Type B pancreatic cell (in vitro differentiated cells): Measurements from ENCODE around the gene EIF5. TPM values are rescaled to one million over a fixed set of nuclear protein-coding genes. Genes with fewer than 3 reads are reported as not detected.

Experiments used
- DNase-seq: peaks from one replicate; pipeline ENCODE4 v3.0.0; 2021; ENCODE audit warnings: mixed read lengths; ENCODE audit not compliant: unreplicated experiment; ENCODE audit errors: extremely low spot score
- H3K27ac Mint-ChIP-seq: 2 replicates; pipeline ENCODE4 v1.8.0; 2021; ENCODE audit warnings: mild to moderate bottlenecking, mixed read lengths
- H3K27me3 Mint-ChIP-seq: 2 replicates; pipeline ENCODE4 v1.8.0; 2021; ENCODE audit warnings: mixed read lengths
- H3K36me3 Mint-ChIP-seq: 2 replicates; pipeline ENCODE4 v1.8.0; 2021; ENCODE audit warnings: mixed read lengths
- H3K4me1 Mint-ChIP-seq: one replicate; pipeline ENCODE4 v1.8.0; 2021; ENCODE audit warnings: mixed read lengths; ENCODE audit not compliant: unreplicated experiment
- H3K4me3 Mint-ChIP-seq: 2 replicates; pipeline ENCODE4 v1.8.0; 2021; ENCODE audit warnings: mild to moderate bottlenecking, mixed read lengths
- H3K9me3 Mint-ChIP-seq: 2 replicates; pipeline ENCODE4 v1.8.0; 2021; ENCODE audit warnings: mixed read lengths
- long read RNA-seq: library from polyadenylated mRNA; unstranded; transcript quantifications from one replicate; pipeline ENCODE4 v2.0.0, GENCODE V29; 2020
- total RNA-seq: library from RNA; stranded (reverse); gene quantifications from 2 replicates; pipeline ENCODE4 v1.2.1, GENCODE V29; 2021; ENCODE audit warnings: low replicate concordance
- TF ChIP-seq, protein P1 (sequence below): fragments of 200-600 bp; sonication (generic); conservative IDR thresholded peaks from 2 replicates; pipeline ENCODE4 v1.5.0; 2021; ENCODE audit warnings: antibody characterized with exemption, mild to moderate bottlenecking

EIF5 gene
- 327 and 340 TPM in 2 replicates for total RNA-seq
- long read RNA-seq, full-length matches to known transcripts, result 172 of 424 reads
- long read RNA-seq, partial matches to known transcripts, result 217 of 424 reads
- long read RNA-seq, other reads (novel, unspliced or antisense), result 35 of 424 reads

GRCh38 chr14:103333754-103334643, at the start of gene EIF5:
EIF5 (plus strand) TSS chr14:103334237; CDS start chr14:103335861, 1,624 bp downstream.
- H3K9me3 Mint-ChIP-seq, result no peaks in the 10 kb centered on the region
- TF ChIP-seq, protein P1, sequence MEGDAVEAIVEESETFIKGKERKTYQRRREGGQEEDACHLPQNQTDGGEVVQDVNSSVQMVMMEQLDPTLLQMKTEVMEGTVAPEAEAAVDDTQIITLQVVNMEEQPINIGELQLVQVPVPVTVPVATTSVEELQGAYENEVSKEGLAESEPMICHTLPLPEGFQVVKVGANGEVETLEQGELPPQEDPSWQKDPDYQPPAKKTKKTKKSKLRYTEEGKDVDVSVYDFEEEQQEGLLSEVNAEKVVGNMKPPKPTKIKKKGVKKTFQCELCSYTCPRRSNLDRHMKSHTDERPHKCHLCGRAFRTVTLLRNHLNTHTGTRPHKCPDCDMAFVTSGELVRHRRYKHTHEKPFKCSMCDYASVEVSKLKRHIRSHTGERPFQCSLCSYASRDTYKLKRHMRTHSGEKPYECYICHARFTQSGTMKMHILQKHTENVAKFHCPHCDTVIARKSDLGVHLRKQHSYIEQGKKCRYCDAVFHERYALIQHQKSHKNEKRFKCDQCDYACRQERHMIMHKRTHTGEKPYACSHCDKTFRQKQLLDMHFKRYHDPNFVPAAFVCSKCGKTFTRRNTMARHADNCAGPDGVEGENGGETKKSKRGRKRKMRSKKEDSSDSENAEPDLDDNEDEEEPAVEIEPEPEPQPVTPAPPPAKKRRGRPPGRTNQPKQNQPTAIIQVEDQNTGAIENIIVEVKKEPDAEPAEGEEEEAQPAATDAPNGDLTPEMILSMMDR, result peak; percentile 65
- peak within 1 kb of the TSS; percentile 96 for H3K27ac Mint-ChIP-seq
- no peaks in the 10 kb centered on the region for H3K27me3 Mint-ChIP-seq
- peaks cover 40% of the 10 kb centered on the region for H3K36me3 Mint-ChIP-seq
- H3K4me3 Mint-ChIP-seq, result peak within 1 kb of the TSS; percentile 96
- peaks cover 29% of the 10 kb centered on the region for H3K4me1 Mint-ChIP-seq
- peak; percentile 99 for DNase-seq

GRCh38 chr14:103284574-103285467, 49.2 kb upstream of the EIF5 start:
- Mint-ChIP-seq H3K27me3 (peaks cover 57% of the 10 kb centered on the region), H3K27ac (no peak overlapping the region), H3K36me3 (no peaks in the 10 kb centered on the region)

DNA sequence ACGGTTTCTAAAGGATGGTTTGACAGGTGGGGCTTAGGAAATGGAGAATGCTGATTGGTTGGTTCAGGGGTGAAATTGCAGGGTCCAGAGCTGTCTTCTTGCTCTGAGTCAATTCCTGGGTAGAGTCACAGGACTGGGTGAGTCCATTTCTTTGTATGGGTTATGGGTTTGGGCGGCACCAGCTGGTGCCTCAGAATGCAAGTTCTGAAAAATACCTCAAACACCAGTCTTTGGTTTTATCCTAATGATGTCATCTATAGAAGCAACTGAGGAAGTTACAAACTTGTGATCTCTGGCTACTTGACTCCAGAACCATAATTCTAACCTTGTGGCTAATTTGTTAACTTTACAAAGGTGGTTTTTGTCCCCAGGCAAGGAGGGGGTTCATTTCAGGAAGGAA, 47.6 kb upstream of the EIF5 start:
- TF ChIP-seq, protein P1, result no peak
- Mint-ChIP-seq H3K9me3 (no peaks in the 10 kb centered on the region), H3K27me3 (peaks cover 48% of the 10 kb centered on the region), H3K4me1 (no peaks in the 10 kb centered on the region), H3K36me3 (no peaks in the 10 kb centered on the region), H3K4me3 (no peak overlapping the region), H3K27ac (no peak overlapping the region)
- DNase-seq, result no peak

More at GRCh38 chr14:103284574-103285467, 49.2 kb upstream of the EIF5 start:
- DNase-seq, result no peak
- Mint-ChIP-seq H3K9me3 (no peaks in the 10 kb centered on the region), H3K4me1 (no peaks in the 10 kb centered on the region), H3K4me3 (no peak overlapping the region)
- TF ChIP-seq, protein P1, result no peak

DNA sequence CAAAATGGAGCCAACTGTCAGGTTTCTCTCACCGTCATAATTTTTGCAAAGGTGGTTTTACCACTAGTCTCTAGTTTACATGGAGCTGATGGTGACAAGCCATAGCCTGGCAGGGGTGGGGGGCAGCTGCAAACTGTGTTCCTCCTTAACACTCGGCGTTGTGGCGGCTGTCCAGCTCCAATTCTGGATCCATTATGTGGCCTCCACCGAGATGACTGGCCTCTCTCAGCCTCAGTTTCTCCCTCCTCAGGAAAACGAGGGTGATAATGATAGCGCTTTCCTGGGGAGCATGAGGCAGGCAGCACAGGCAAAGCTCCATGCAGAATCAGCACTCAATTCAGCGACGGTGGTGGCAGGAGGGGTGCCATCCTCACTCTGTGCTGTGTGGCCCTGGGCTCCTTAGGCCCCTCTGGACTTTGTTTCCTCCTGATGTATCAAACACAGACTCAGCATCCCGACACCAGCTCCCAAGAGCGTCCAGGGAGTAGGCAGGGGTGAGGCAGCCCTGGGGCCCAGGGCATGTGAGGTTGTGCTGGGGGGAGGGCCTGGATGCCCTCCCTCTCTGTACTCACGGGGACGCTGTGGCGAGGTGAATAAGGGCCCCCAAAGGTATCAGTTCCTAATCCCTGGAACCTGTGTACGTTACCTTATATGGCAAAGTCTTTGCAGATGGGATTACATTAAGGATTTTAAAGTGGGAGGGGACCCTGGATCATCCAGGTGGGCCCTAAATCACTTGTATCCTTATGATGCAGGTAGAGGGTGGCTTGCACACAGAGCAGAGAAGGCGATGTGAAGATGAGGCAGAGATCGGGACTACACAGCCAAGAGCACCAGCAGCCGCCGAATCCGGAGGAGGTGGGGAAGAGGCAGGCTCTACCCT, 46.8 kb upstream of the EIF5 start:
- H3K4me1 Mint-ChIP-seq, result no peaks in the 10 kb centered on the region
- no peak overlapping the region for H3K27ac Mint-ChIP-seq
- H3K4me3 Mint-ChIP-seq, result no peak overlapping the region
- TF ChIP-seq, protein P1, result no peak
- DNase-seq, result no peak
- no peaks in the 10 kb centered on the region for H3K36me3 Mint-ChIP-seq
- H3K27me3 Mint-ChIP-seq, result peaks cover 50% of the 10 kb centered on the region
- no peaks in the 10 kb centered on the region for H3K9me3 Mint-ChIP-seq
